GM08714 (cell line): Measurements from ENCODE around the gene ZNF268.

Source experiments
- H3K4me3 ChIP-seq: fragments of 200-500 bp; sonication (Bioruptor generic); 2 replicates; pipeline ENCODE4 v1.5.1; 2014; ENCODE audit warnings: mild to moderate bottlenecking, low read length, inconsistent platforms
- ZNF274 ChIP-seq: IDR thresholded peaks from 2 replicates; pipeline ENCODE4 v1.6.1; 2012; ENCODE audit warnings: mild to moderate bottlenecking, low read depth, low read length

Gene ZNF268

GRCh38 chr12:133181238-133181959 lies at the start of gene ZNF268:
Gene ZNF268, plus strand, starts transcription at chr12:133181495. Its CDS starts 503 bp downstream, at chr12:133181998.
- H3K4me3 ChIP-seq, result peak within 1 kb of the TSS; percentile 93
- no peak for TF ChIP-seq ZNF274

- H3K4me3 ChIP-seq, result no peak overlapping the region
- no peak for TF ChIP-seq ZNF274
Measured at GRCh38 chr12:133135747-133136146, 45.5 kb upstream of the ZNF268 start.

GRCh38 chr12:133145981-133146380 lies 35.3 kb upstream of the ZNF268 start:
- TF ChIP-seq ZNF274, result no peak

GRCh38 chr12:133156125-133156690 lies 25.1 kb upstream of the ZNF268 start:
- TF ChIP-seq ZNF274, result peak; percentile 95
- H3K4me3 ChIP-seq, result no peak overlapping the region

More at GRCh38 chr12:133145981-133146380, 35.3 kb upstream of the ZNF268 start:
- no peak overlapping the region for H3K4me3 ChIP-seq

- H3K4me3 ChIP-seq, result no peak overlapping the region
- no peak for TF ChIP-seq ZNF274
Measured at GRCh38 chr12:133165776-133166175, 15.5 kb upstream of the ZNF268 start.

- TF ChIP-seq ZNF274, result no peak
- no peak overlapping the region for H3K4me3 ChIP-seq
Measured at GRCh38 chr12:133172491-133172890, 8.8 kb upstream of the ZNF268 start.

GRCh38 chr12:133174901-133175300 lies 6.4 kb upstream of the ZNF268 start:
- TF ChIP-seq ZNF274, result no peak
- no peak overlapping the region for H3K4me3 ChIP-seq

GRCh38 chr12:133180669-133181068 lies 626 bp upstream of the ZNF268 start:
- no peak overlapping the region for H3K4me3 ChIP-seq
- TF ChIP-seq ZNF274, result no peak

GRCh38 chr12:133190176-133190575 lies 8.9 kb downstream of the ZNF268 start:
- H3K4me3 ChIP-seq, result no peak overlapping the region
- TF ChIP-seq ZNF274, result no peak

GRCh38 chr12:133192847-133193246 lies 11.6 kb downstream of the ZNF268 start:
- TF ChIP-seq ZNF274, result no peak
- no peak overlapping the region for H3K4me3 ChIP-seq

GRCh38 chr12:133201888-133202287 lies 20.6 kb downstream of the ZNF268 start:
- no peak for TF ChIP-seq ZNF274
- no peak overlapping the region for H3K4me3 ChIP-seq

- no peak overlapping the region for H3K4me3 ChIP-seq
- TF ChIP-seq ZNF274, result no peak
Measured at GRCh38 chr12:133202493-133203343, 21.4 kb downstream of the ZNF268 start.

GRCh38 chr12:133203344-133204263 lies 22.3 kb downstream of the ZNF268 start:
- TF ChIP-seq ZNF274, result peak; percentile 98
- no peak overlapping the region for H3K4me3 ChIP-seq

GRCh38 chr12:133204264-133204603 lies 22.9 kb downstream of the ZNF268 start:
- no peak for TF ChIP-seq ZNF274
- H3K4me3 ChIP-seq, result no peak overlapping the region
